SU-DHL-6 (cell line): Measurements from ENCODE around the gene SYT13.

ENCODE experiments used
- EZH2phosphoT487 ChIP-seq: fragments of 200-600 bp; sonication (generic), shearing (Covaris generic); conservative IDR thresholded peaks from 2 replicates; pipeline ENCODE4 v1.6.1; 2018; ENCODE audit warnings: mild to moderate bottlenecking, antibody characterized with exemption, low read length, moderate library complexity, mixed read lengths
- TF ChIP-seq, protein P1 (sequence below): fragments of 200-600 bp; sonication (generic); IDR thresholded peaks from one replicate; pipeline ENCODE4 v1.5.1; 2017; ENCODE audit warnings: antibody characterized with exemption, mild to moderate bottlenecking, low read length, moderate library complexity; ENCODE audit not compliant: insufficient read depth, poor library complexity, severe bottlenecking

DNA sequence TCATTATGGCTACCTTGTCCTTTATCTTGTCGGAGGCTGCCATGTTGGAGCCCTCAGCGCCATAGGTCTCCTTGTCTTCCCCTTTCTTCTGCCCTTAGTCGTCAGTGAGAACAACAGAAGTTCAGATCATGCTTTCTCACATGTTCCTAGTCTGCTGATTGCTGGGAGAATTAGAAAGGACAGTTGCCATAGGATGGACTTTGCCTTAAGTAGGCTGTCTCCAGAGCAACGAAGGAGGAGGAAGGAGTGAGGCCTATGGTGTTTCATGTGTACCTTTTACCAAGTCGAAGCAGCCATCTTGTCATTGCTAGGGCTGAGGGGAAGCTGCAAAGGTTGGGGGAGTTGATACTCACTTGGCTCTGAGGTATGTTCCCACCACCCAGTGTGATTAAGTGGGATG is 62.6 kb downstream of the SYT13 start:
- TF ChIP-seq, protein P1, sequence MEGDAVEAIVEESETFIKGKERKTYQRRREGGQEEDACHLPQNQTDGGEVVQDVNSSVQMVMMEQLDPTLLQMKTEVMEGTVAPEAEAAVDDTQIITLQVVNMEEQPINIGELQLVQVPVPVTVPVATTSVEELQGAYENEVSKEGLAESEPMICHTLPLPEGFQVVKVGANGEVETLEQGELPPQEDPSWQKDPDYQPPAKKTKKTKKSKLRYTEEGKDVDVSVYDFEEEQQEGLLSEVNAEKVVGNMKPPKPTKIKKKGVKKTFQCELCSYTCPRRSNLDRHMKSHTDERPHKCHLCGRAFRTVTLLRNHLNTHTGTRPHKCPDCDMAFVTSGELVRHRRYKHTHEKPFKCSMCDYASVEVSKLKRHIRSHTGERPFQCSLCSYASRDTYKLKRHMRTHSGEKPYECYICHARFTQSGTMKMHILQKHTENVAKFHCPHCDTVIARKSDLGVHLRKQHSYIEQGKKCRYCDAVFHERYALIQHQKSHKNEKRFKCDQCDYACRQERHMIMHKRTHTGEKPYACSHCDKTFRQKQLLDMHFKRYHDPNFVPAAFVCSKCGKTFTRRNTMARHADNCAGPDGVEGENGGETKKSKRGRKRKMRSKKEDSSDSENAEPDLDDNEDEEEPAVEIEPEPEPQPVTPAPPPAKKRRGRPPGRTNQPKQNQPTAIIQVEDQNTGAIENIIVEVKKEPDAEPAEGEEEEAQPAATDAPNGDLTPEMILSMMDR = no peak
- TF ChIP-seq EZH2phosphoT487 = no peak
